Keratinocyte (primary cell): Measurements from ENCODE around the gene EHBP1. TPM values are rescaled to one million over a fixed set of nuclear protein-coding genes. Genes with fewer than 3 reads are reported as not detected.

Experiments
- DNase-seq: peaks from one replicate; pipeline ENCODE4 v3.0.0-alpha.2; 2011; ENCODE audit warnings: low read depth, missing footprints, low spot score
- FAIRE-seq: peaks from 2 replicates; lab custom pipeline; 2011; peaks lifted over from hg19 to GRCh38; lab: Jason Lieb, UNC
- H2AFZ ChIP-seq: 2 replicates; pipeline ENCODE4 v1.6.0; 2012; ENCODE audit warnings: low read length, control low read depth, inconsistent platforms; ENCODE audit not compliant: control insufficient read depth
- H3K27ac ChIP-seq: 2 replicates; pipeline ENCODE4 v1.5.1; 2011; ENCODE audit warnings: low read length; ENCODE audit not compliant: control insufficient read depth, insufficient read depth
- H3K27me3 ChIP-seq: 3 replicates; pipeline ENCODE4 v1.6.0; 2011; ENCODE audit warnings: low read length; ENCODE audit not compliant: control insufficient read depth, insufficient read depth; ENCODE audit errors: extremely low read depth
- H3K36me3 ChIP-seq, 2 experiments: 2 replicates in 1 of 2; 3 replicates in 1 of 2; pipeline ENCODE4 v1.5.1; 2011; ENCODE audit warnings: low read length in 2 of 2, mild to moderate bottlenecking in 1 of 2; ENCODE audit not compliant: control insufficient read depth in 2 of 2, insufficient read depth in 2 of 2; ENCODE audit errors: extremely low read depth in 1 of 2
- H3K4me1 ChIP-seq: 3 replicates; pipeline ENCODE4 v1.5.1; 2011; ENCODE audit warnings: low read length; ENCODE audit not compliant: control insufficient read depth, insufficient read depth; ENCODE audit errors: extremely low read depth
- H3K4me2 ChIP-seq: 3 replicates; pipeline ENCODE4 v1.6.0; 2011; ENCODE audit warnings: low read depth, low read length; ENCODE audit not compliant: control insufficient read depth, insufficient read depth; ENCODE audit errors: extremely low read depth
- H3K4me3 ChIP-seq, 3 experiments: fragments of 200-600 bp in 1 of 3; sonication (generic) in 1 of 3; 2 replicates in 2 of 3; 3 replicates in 1 of 3; pipeline ENCODE4 v1.5.1; 2011 to 2016; ENCODE audit warnings: low read length in 3 of 3, mild to moderate bottlenecking in 3 of 3, control low read depth in 2 of 3, inconsistent platforms in 1 of 3, low read depth in 1 of 3, mixed read lengths in 1 of 3, mixed run types in 1 of 3, moderate library complexity in 1 of 3; ENCODE audit not compliant: control insufficient read depth in 2 of 3, insufficient read depth in 2 of 3; ENCODE audit errors: extremely low read depth in 1 of 3
- H3K79me2 ChIP-seq: 2 replicates; pipeline ENCODE4 v1.6.0; 2012; ENCODE audit warnings: low read length; ENCODE audit not compliant: control insufficient read depth, insufficient read depth
- H3K9ac ChIP-seq: 3 replicates; pipeline ENCODE4 v1.6.0; 2011; ENCODE audit warnings: low read length; ENCODE audit not compliant: control insufficient read depth, insufficient read depth; ENCODE audit errors: extremely low read depth
- H3K9me1 ChIP-seq: 3 replicates; pipeline ENCODE4 v1.6.0; 2011; ENCODE audit warnings: low read length; ENCODE audit not compliant: control insufficient read depth, insufficient read depth; ENCODE audit errors: extremely low read depth
- H3K9me3 ChIP-seq: 2 replicates; pipeline ENCODE4 v1.5.1; 2012; ENCODE audit warnings: low read depth, low read length; ENCODE audit not compliant: control insufficient read depth
- H4K20me1 ChIP-seq: 3 replicates; pipeline ENCODE4 v1.6.0; 2011; ENCODE audit warnings: low read length; ENCODE audit not compliant: control insufficient read depth, insufficient read depth; ENCODE audit errors: extremely low read depth
- EZH2 ChIP-seq: IDR thresholded peaks from one replicate; pipeline ENCODE4 v1.6.1; 2012; ENCODE audit warnings: inconsistent platforms, mild to moderate bottlenecking, low read length, moderate library complexity
- dilution Hi-C: fragments of 300-500 bp; cut with MboI; formaldehyde crosslinking; loops from one replicate; pipeline ENCODE4 v1.7.0; 2020; ENCODE audit warnings: low sequenced_read_pairs; ENCODE audit not compliant: extremely low pct_ligation_motif_present
- polyA plus RNA-seq, 5 experiments: library from polyadenylated mRNA; depleted of rRNA in 3 of 5; stranded (reverse) in 3 of 5; stranded (forward) in 1 of 5; unstranded in 1 of 5; fragments of >200 nt; gene quantifications; 1 replicate in 1 of 5; 2 replicates in 3 of 5; 3 replicates in 1 of 5; pipeline versions ENCODE4 v1.2.1 to v1.2.3, GENCODE V29; 2011 to 2012; ENCODE audit warnings: missing spikeins in 2 of 5, low read depth in 1 of 5, low replicate concordance in 1 of 5
- TF ChIP-seq, protein P1 (sequence below), 3 experiments: IDR thresholded peaks in 1 of 3; conservative IDR thresholded peaks in 1 of 3; optimal IDR thresholded peaks in 1 of 3; 2 replicates in 2 of 3; 3 replicates in 1 of 3; pipeline versions ENCODE3 to v1.5.1; 2011; ENCODE audit warnings: low read length in 3 of 3, mild to moderate bottlenecking in 3 of 3, moderate library complexity in 2 of 3, control low read depth in 1 of 3, inconsistent platforms in 1 of 3; ENCODE audit not compliant: insufficient read depth in 2 of 3; ENCODE audit errors: extremely low read depth in 1 of 3

EHBP1 gene
- polyA plus RNA-seq, 1 donor (not counting 4 experiments of a cell fraction or from before 2014, with no cell fraction given), result 59.0 TPM

DNA sequence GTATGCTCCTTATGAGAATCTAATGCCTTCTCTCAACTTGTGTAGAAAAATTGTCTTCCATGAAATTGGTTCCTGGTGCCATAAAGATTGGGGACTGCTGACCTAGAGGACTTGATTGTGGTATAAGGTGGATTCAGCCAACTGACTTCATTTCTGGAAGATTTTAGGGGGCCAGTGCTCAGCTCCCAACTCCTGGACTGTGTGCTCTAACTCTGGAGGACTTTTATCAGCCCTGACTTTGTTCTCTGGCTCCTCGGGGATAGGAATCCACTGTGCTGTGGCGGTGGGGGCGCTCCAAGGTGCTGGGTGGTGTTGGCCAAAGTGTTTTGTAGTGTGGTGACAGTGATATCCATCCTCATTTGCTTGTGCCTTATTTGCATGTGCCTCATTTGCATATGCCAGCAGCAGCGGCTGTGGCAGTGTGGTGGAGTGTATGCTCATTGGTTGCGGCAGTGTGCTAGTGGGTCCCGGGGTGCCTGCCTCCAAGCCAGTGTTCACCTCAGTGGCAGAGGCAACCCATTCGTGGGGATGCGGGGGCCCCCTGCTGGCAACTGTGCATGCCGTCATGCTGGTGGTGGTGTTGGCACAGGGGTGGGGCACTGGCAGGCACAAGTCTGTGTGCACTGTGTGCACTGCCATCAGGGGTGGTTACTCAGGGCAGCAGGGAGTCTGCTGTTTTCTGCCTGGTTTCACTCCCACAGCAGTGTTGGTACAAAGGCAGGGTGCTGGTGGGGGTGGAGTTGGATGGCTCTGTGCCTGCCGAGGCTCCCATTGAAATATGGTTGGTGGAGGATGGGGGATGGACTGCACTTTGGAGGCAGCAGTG is 19.6 kb downstream of the EHBP1 start:
- H3K4me2 ChIP-seq, result no peak overlapping the region
- H3K27ac ChIP-seq, result no peak overlapping the region
- peaks cover 4% of the 10 kb centered on the region for H3K9me1 ChIP-seq
- no peaks in the 10 kb centered on the region for H3K9me3 ChIP-seq
- DNase-seq, result no peak
- no peak overlapping the region for H3K9ac ChIP-seq
- peaks cover 0 to 3% of the 10 kb centered on the region in 2 experiments for H3K36me3 ChIP-seq
- peaks cover 85% of the 10 kb centered on the region for H3K79me2 ChIP-seq
- FAIRE-seq, result no peak
- H4K20me1 ChIP-seq, result peaks cover 2% of the 10 kb centered on the region
- TF ChIP-seq, protein P1, sequence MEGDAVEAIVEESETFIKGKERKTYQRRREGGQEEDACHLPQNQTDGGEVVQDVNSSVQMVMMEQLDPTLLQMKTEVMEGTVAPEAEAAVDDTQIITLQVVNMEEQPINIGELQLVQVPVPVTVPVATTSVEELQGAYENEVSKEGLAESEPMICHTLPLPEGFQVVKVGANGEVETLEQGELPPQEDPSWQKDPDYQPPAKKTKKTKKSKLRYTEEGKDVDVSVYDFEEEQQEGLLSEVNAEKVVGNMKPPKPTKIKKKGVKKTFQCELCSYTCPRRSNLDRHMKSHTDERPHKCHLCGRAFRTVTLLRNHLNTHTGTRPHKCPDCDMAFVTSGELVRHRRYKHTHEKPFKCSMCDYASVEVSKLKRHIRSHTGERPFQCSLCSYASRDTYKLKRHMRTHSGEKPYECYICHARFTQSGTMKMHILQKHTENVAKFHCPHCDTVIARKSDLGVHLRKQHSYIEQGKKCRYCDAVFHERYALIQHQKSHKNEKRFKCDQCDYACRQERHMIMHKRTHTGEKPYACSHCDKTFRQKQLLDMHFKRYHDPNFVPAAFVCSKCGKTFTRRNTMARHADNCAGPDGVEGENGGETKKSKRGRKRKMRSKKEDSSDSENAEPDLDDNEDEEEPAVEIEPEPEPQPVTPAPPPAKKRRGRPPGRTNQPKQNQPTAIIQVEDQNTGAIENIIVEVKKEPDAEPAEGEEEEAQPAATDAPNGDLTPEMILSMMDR (optimal IDR thresholded peaks at IDR 0.05 in 1 of 3, IDR thresholded peaks at IDR 0.05 in 1 of 3, conservative IDR thresholded peaks at IDR 0.05 in 1 of 3; ENCODE audit: extremely low read depth in 1 of 3, insufficient read depth in 2 of 3, low read length in 3 of 3), result peak in 2 of 3 experiments; percentile 42 to 83
- TF ChIP-seq EZH2, result no peak
- no peaks in the 10 kb centered on the region for H3K4me1 ChIP-seq
- no peak overlapping the region for H3K4me3 ChIP-seq
- dilution Hi-C loops, result no loop called here
- H2AFZ ChIP-seq, result no peak overlapping the region
- no peaks in the 10 kb centered on the region for H3K27me3 ChIP-seq

DNA sequence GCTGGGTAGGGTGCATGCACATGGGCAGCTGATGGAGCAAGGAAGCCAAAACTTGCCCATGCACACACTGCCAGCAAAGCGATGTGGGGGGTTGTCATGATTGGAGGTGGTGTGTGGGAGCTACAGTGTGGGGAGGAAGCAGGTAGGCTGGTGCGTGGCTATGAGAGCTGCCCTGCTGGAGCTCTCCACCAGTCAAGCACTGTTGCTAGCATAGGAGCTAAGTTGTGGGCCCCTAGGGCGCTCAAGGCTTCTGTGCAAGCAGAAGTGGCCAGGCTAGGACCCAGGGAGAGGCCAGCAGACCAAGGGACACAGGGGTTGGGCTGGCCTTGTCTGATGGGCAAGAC is 20.2 kb downstream of the EHBP1 start:
- dilution Hi-C loops, result no loop called here

More for the DNA sequence above, 20.2 kb downstream of the EHBP1 start:
- H3K9me3 ChIP-seq, result no peaks in the 10 kb centered on the region
- peaks cover 4% of the 10 kb centered on the region for H3K9me1 ChIP-seq
- no peak overlapping the region for H2AFZ ChIP-seq
- no peak for DNase-seq
- no peak for FAIRE-seq
- no peak overlapping the region for H3K27ac ChIP-seq
- H3K36me3 ChIP-seq, result peaks cover 0 to 3% of the 10 kb centered on the region in 2 experiments
- H3K4me3 ChIP-seq, result no peak overlapping the region
- H3K9ac ChIP-seq, result no peak overlapping the region
- no peak overlapping the region for H3K4me2 ChIP-seq
- H3K27me3 ChIP-seq, result no peaks in the 10 kb centered on the region
- H4K20me1 ChIP-seq, result peaks cover 2% of the 10 kb centered on the region
- H3K4me1 ChIP-seq, result no peaks in the 10 kb centered on the region
- TF ChIP-seq EZH2, result no peak
- TF ChIP-seq, protein P1 (optimal IDR thresholded peaks at IDR 0.05 in 1 of 3, IDR thresholded peaks at IDR 0.05 in 1 of 3, conservative IDR thresholded peaks at IDR 0.05 in 1 of 3; ENCODE audit: extremely low read depth in 1 of 3, insufficient read depth in 2 of 3, low read length in 3 of 3), result no peak
- H3K79me2 ChIP-seq, result peaks cover 85% of the 10 kb centered on the region
